Karpas-422 (cell line): ENCODE data around the gene SASH3. TPM values are rescaled to one million over a fixed set of nuclear protein-coding genes. Genes with fewer than 3 reads are reported as not detected.

Experiments
- DNase-seq: peaks from one replicate; pipeline ENCODE4 v3.0.0-alpha.2; 2015
- H2AFZ ChIP-seq: fragments of 200-600 bp; sonication (generic); 2 replicates; pipeline ENCODE4 v1.6.1; 2014; ENCODE audit warnings: antibody characterized with exemption, low read length, mixed read lengths
- H3K27ac ChIP-seq: fragments of 200-600 bp; sonication (generic); 2 replicates; pipeline ENCODE4 v1.5.1; 2014; ENCODE audit warnings: mild to moderate bottlenecking, low read length, moderate library complexity
- H3K27me3 ChIP-seq: fragments of 200-600 bp; sonication (generic); 2 replicates; pipeline ENCODE4 v1.6.1; 2014; ENCODE audit warnings: low read length, mixed read lengths
- H3K36me3 ChIP-seq: fragments of 200-600 bp; sonication (generic); 2 replicates; pipeline ENCODE4 v1.6.1; 2014; ENCODE audit warnings: low read length, mixed read lengths; ENCODE audit not compliant: insufficient read depth
- H3K4me1 ChIP-seq: fragments of 200-600 bp; sonication (generic); 2 replicates; pipeline ENCODE4 v1.6.1; 2014; ENCODE audit warnings: mild to moderate bottlenecking, low read length, mixed read lengths
- H3K4me2 ChIP-seq: fragments of 200-600 bp; sonication (generic); 2 replicates; pipeline ENCODE4 v1.6.1; 2014; ENCODE audit warnings: low read length, low read depth, mild to moderate bottlenecking; ENCODE audit not compliant: poor library complexity, severe bottlenecking
- H3K4me3 ChIP-seq: fragments of 200-600 bp; sonication (generic); 2 replicates; pipeline ENCODE4 v1.5.1; 2014; ENCODE audit warnings: mild to moderate bottlenecking, antibody characterized with exemption, low read length, mixed read lengths
- H3K79me2 ChIP-seq: fragments of 200-600 bp; sonication (generic); 2 replicates; pipeline ENCODE4 v1.6.1; 2014; ENCODE audit warnings: mild to moderate bottlenecking, low read length, mixed read lengths
- H3K9ac ChIP-seq: fragments of 200-600 bp; sonication (generic); 2 replicates; pipeline ENCODE4 v1.6.0; 2014; ENCODE audit warnings: low read length
- H3K9me2 ChIP-seq: fragments of 200-600 bp; sonication (generic), shearing (Covaris generic); replicated peaks from 2 replicates; pipeline ENCODE4 v1.6.0; 2014; ENCODE audit warnings: mild to moderate bottlenecking, low read length, moderate library complexity; ENCODE audit not compliant: insufficient read depth
- H3K9me3 ChIP-seq: fragments of 300-700, 200-600 bp; sonication (generic); 2 replicates; pipeline ENCODE4 v1.6.1; 2014; ENCODE audit warnings: low read length, mixed read lengths
- H4K20me1 ChIP-seq: fragments of 200-600 bp; sonication (generic); 2 replicates; pipeline ENCODE4 v1.6.1; 2014; ENCODE audit warnings: mild to moderate bottlenecking, antibody characterized with exemption, low read length, low read depth; ENCODE audit not compliant: insufficient read depth
- total RNA-seq: library from RNA; depleted of rRNA; stranded (reverse); fragments of >200 nt; shearing (Covaris generic); gene quantifications from 2 replicates; pipeline ENCODE4 v1.2.3, GENCODE V29; 2014; ENCODE audit warnings: low replicate concordance

SASH3 gene
- total RNA-seq, 1 experiment from 2014 or later, result 63.0 TPM

GRCh38 chrX:129750971-129751370, 28.8 kb upstream of the SASH3 start:
- Histone ChIP-seq H3K27me3 (no peaks in the 10 kb centered on the region; the same call in 1 of the 2 replicates), H3K9ac (no peak overlapping the region), H3K9me2 (no peaks in the 10 kb centered on the region), H3K4me2 (no peak overlapping the region), H3K36me3 (no peaks in the 10 kb centered on the region), H3K4me3 (no peak overlapping the region), H3K27ac (no peak overlapping the region), H3K79me2 (no peaks in the 10 kb centered on the region), H3K4me1 (no peaks in the 10 kb centered on the region), H2AFZ (no peak overlapping the region), H4K20me1 (no peaks in the 10 kb centered on the region), H3K9me3 (no peaks in the 10 kb centered on the region)
- no peak for DNase-seq

- peaks cover 17% of the 10 kb centered on the region for H3K4me1 ChIP-seq
- H3K27me3 ChIP-seq, result no peaks in the 10 kb centered on the region; the same call in 1 of the 2 replicates
Observed at GRCh38 chrX:129754056-129755024, 25.4 kb upstream of the SASH3 start.

GRCh38 chrX:129755779-129756650, 23.7 kb upstream of the SASH3 start:
- no peak overlapping the region for H3K27ac ChIP-seq
- no peak overlapping the region for H3K4me2 ChIP-seq
- H2AFZ ChIP-seq, result no peak overlapping the region; the same call in 1 of the 2 replicates

More at GRCh38 chrX:129754056-129755024, 25.4 kb upstream of the SASH3 start:
- DNase-seq, result peak; percentile 68
- no peak overlapping the region for H3K27ac ChIP-seq
- no peak overlapping the region for H3K4me3 ChIP-seq
- H2AFZ ChIP-seq, result no peak overlapping the region
- no peaks in the 10 kb centered on the region for H3K36me3 ChIP-seq
- H3K9ac ChIP-seq, result no peak overlapping the region
- H3K79me2 ChIP-seq, result no peaks in the 10 kb centered on the region
- H3K9me3 ChIP-seq, result no peaks in the 10 kb centered on the region
- no peaks in the 10 kb centered on the region for H4K20me1 ChIP-seq
- no peaks in the 10 kb centered on the region for H3K9me2 ChIP-seq
- no peak overlapping the region for H3K4me2 ChIP-seq

GRCh38 chrX:129759576-129760061, 20.1 kb upstream of the SASH3 start:
- Histone ChIP-seq H3K9me3 (no peaks in the 10 kb centered on the region), H2AFZ (no peak overlapping the region), H4K20me1 (no peaks in the 10 kb centered on the region), H3K36me3 (no peaks in the 10 kb centered on the region), H3K9me2 (no peaks in the 10 kb centered on the region), H3K9ac (no peak overlapping the region), H3K27ac (no peak overlapping the region), H3K4me1 (peaks cover 17% of the 10 kb centered on the region), H3K79me2 (no peaks in the 10 kb centered on the region), H3K4me3 (no peak overlapping the region), H3K4me2 (no peak overlapping the region), H3K27me3 (no peaks in the 10 kb centered on the region)
- no peak for DNase-seq

More at GRCh38 chrX:129755779-129756650, 23.7 kb upstream of the SASH3 start:
- Histone ChIP-seq H3K36me3 (no peaks in the 10 kb centered on the region), H3K79me2 (no peaks in the 10 kb centered on the region), H3K9ac (no peak overlapping the region), H3K9me2 (no peaks in the 10 kb centered on the region), H3K27me3 (no peaks in the 10 kb centered on the region; the same call in 1 of the 2 replicates), H4K20me1 (no peaks in the 10 kb centered on the region), H3K9me3 (no peaks in the 10 kb centered on the region), H3K4me3 (no peak overlapping the region), H3K4me1 (peaks cover 17% of the 10 kb centered on the region)
- DNase-seq, result peak; percentile 74

- Histone ChIP-seq H3K4me2 (no peak overlapping the region), H3K36me3 (no peaks in the 10 kb centered on the region), H3K27me3 (no peaks in the 10 kb centered on the region), H3K79me2 (no peaks in the 10 kb centered on the region), H3K9ac (no peak overlapping the region), H3K9me2 (no peaks in the 10 kb centered on the region), H3K9me3 (no peaks in the 10 kb centered on the region), H3K4me1 (peaks cover 17% of the 10 kb centered on the region), H2AFZ (no peak overlapping the region), H3K4me3 (no peak overlapping the region), H4K20me1 (no peaks in the 10 kb centered on the region), H3K27ac (no peak overlapping the region)
- DNase-seq, result no peak
Observed at GRCh38 chrX:129760155-129760554, 19.6 kb upstream of the SASH3 start.

GRCh38 chrX:129760981-129761380, 18.8 kb upstream of the SASH3 start:
- Histone ChIP-seq H3K9me2 (no peaks in the 10 kb centered on the region), H4K20me1 (no peaks in the 10 kb centered on the region), H3K27ac (no peak overlapping the region), H3K4me1 (peaks cover 17% of the 10 kb centered on the region), H3K27me3 (no peaks in the 10 kb centered on the region), H3K4me3 (no peak overlapping the region), H2AFZ (no peak overlapping the region), H3K9me3 (no peaks in the 10 kb centered on the region), H3K36me3 (no peaks in the 10 kb centered on the region), H3K4me2 (no peak overlapping the region), H3K79me2 (no peaks in the 10 kb centered on the region), H3K9ac (no peak overlapping the region)
- no peak for DNase-seq

- no peaks in the 10 kb centered on the region for H3K36me3 ChIP-seq
- no peak overlapping the region for H3K9ac ChIP-seq
- DNase-seq, result no peak
- H3K4me3 ChIP-seq, result no peak overlapping the region
- no peaks in the 10 kb centered on the region for H3K9me2 ChIP-seq
- no peak overlapping the region for H3K4me2 ChIP-seq
- no peaks in the 10 kb centered on the region for H4K20me1 ChIP-seq
- H3K79me2 ChIP-seq, result no peaks in the 10 kb centered on the region
- no peak overlapping the region for H2AFZ ChIP-seq
- H3K4me1 ChIP-seq, result peaks cover 11% of the 10 kb centered on the region
- no peaks in the 10 kb centered on the region for H3K9me3 ChIP-seq
- H3K27ac ChIP-seq, result no peak overlapping the region
- H3K27me3 ChIP-seq, result no peaks in the 10 kb centered on the region
Observed at GRCh38 chrX:129761596-129761995, 18.2 kb upstream of the SASH3 start.

- Histone ChIP-seq H3K79me2 (no peaks in the 10 kb centered on the region), H3K27ac (no peak overlapping the region), H4K20me1 (no peaks in the 10 kb centered on the region), H3K9me2 (no peaks in the 10 kb centered on the region), H3K4me3 (no peak overlapping the region), H3K9ac (no peak overlapping the region), H2AFZ (no peak overlapping the region), H3K27me3 (no peaks in the 10 kb centered on the region), H3K9me3 (no peaks in the 10 kb centered on the region), H3K36me3 (no peaks in the 10 kb centered on the region), H3K4me2 (no peak overlapping the region), H3K4me1 (peaks cover 10% of the 10 kb centered on the region)
- DNase-seq, result no peak
Observed at GRCh38 chrX:129762448-129762847, 17.3 kb upstream of the SASH3 start.
